ENCODE measurements around the gene KCNMA1. TPM values are rescaled to one million over a fixed set of nuclear protein-coding genes. Genes with fewer than 3 reads are reported as not detected.

KCNMA1 gene
- total and polyA plus RNA-seq, 10 of the 15 experiments (the other 5 are each of a cell fraction or from before 2014, with no cell fraction given), result 8.5 to 77.0 (median 21.3) TPM

DNA sequence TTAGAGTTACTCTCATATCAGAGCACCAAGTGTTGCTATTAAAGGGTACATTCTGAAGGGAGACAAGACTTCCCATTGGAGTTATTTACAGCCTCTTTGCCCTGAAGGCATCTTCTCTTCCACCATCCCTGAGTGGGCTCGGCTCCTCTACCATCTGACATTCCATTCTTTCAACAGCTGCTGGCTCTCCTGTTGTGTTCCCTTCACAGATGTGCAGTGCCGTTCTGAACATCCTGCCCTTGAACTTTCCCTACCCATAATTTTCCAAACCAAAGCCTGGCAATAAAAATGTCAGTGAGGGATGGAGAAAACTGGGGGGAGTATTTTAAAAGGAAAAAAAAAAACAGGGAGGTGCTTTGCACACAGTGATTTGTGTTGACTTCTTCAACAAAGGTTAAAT, 392.9 kb downstream of the KCNMA1 start (continued):
- no peak for TF ChIP-seq SUPT20H (IDR thresholded peaks at IDR 0.05; ENCODE audit: borderline replicate concordance, control insufficient read depth, low read depth, low read length)
- no peak for TF ChIP-seq LARP7 (IDR thresholded peaks at IDR 0.05)
- TF ChIP-seq WRNIP1 (IDR thresholded peaks at IDR 0.05; ENCODE audit: borderline replicate concordance, low read depth, low read length), result no peak
- TF ChIP-seq KAT2A (conservative IDR thresholded peaks at IDR 0.05; ENCODE audit: control insufficient read depth, low read depth, low read length), result no peak
- TF ChIP-seq, protein P1, sequence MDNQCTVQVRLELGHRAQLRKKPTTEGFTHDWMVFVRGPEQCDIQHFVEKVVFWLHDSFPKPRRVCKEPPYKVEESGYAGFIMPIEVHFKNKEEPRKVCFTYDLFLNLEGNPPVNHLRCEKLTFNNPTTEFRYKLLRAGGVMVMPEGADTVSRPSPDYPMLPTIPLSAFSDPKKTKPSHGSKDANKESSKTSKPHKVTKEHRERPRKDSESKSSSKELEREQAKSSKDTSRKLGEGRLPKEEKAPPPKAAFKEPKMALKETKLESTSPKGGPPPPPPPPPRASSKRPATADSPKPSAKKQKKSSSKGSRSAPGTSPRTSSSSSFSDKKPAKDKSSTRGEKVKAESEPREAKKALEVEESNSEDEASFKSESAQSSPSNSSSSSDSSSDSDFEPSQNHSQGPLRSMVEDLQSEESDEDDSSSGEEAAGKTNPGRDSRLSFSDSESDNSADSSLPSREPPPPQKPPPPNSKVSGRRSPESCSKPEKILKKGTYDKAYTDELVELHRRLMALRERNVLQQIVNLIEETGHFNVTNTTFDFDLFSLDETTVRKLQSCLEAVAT (IDR thresholded peaks at IDR 0.05), result no peak
- no peak for TF ChIP-seq PML (IDR thresholded peaks at IDR 0.05; ENCODE audit: low read length)
- TF ChIP-seq YY1 (IDR thresholded peaks at IDR 0.05; ENCODE audit: low read depth, low read length), result no peak
- no peak for TF ChIP-seq ESRRA (IDR thresholded peaks at IDR 0.05; ENCODE audit: low read length)

DNA sequence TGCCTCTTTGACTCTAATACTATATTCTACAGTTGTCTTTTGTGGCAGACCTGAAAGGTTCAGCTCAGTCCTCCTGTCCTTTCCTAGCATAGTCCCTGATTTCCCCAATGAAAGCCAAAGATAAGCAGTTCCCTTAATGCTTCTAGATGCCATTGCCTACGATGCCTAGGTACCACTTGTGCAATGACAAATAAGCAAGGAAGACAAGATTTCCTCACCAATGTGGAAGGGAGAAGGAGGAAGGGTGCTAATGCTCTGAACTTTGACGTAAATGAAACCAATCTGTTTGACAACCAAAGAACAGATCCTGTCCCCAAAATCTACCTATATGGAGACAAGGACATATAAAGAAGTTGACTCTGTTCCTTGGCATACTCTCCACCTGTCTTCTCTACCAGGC, 393.3 kb downstream of the KCNMA1 start:
- Histone ChIP-seq H3K4me1 (ENCODE audit: control insufficient read depth, insufficient read depth, low read length) (no peaks in the 10 kb centered on the region), H3K36me3 (ENCODE audit: control insufficient read depth in 2 of 2, insufficient read depth in 2 of 2, low read length in 1 of 2) (no peaks in the 10 kb centered on the region), H4K20me1 (ENCODE audit: control insufficient read depth, insufficient read depth) (no peaks in the 10 kb centered on the region), H3K9ac (ENCODE audit: control insufficient read depth, insufficient read depth, low read length) (no peak overlapping the region), H2AFZ (ENCODE audit: control insufficient read depth, low read depth, low read length) (no peak overlapping the region), H3K27ac (ENCODE audit: control insufficient read depth, insufficient read depth) (no peak overlapping the region), H3K9me3 (replicated peaks; ENCODE audit: control insufficient read depth, insufficient read depth, low read length) (no peaks in the 10 kb centered on the region), H3K4me3 (no peak overlapping the region), H3K4me2 (ENCODE audit: control insufficient read depth, insufficient read depth) (no peak overlapping the region), H3K79me2 (ENCODE audit: control insufficient read depth, insufficient read depth, low read length) (no peaks in the 10 kb centered on the region), H3K27me3 (replicated peaks in 1 of 2; ENCODE audit: control insufficient read depth in 2 of 2, insufficient read depth in 2 of 2, low read length in 1 of 2) (no peaks in the 10 kb centered on the region)
- no TSS peak for BruUV-seq (replicated peaks)
- no peak for TF ChIP-seq RBBP5 (conservative IDR thresholded peaks at IDR 0.05)
- TF ChIP-seq CEBPB (IDR thresholded peaks at IDR 0.05; ENCODE audit: borderline replicate concordance in 1 of 2, low read depth in 2 of 2, low read length in 2 of 2), result no peak
- TF ChIP-seq WRNIP1 (IDR thresholded peaks at IDR 0.05; ENCODE audit: borderline replicate concordance, low read depth, low read length), result no peak
- no peak for TF ChIP-seq HDAC2 (IDR thresholded peaks at IDR 0.05)
- TF ChIP-seq NR2C2 (IDR thresholded peaks at IDR 0.05; ENCODE audit: borderline replicate concordance, control insufficient read depth, insufficient read length, low read depth), result no peak
- SMC1A ChIA-PET (ENCODE audit: uncharacterized antibody, unreplicated experiment), result interaction anchor here (0.9 to 10.1 kb wide), 7 partner anchors 8 to 401 kb away, joined by 3 to 106 read pairs (median 6); no protein-coding TSS in a partner anchor
- WGBS (ENCODE audit: insufficient coverage, insufficient replicate concordance, low lambda C conversion rate, missing lambda C conversion rate), result 35% methylated on average over 2 of the region's 2 CpGs
- RAD21 ChIA-PET (ENCODE audit: unreplicated experiment), result interaction anchor here (1.4 to 5.3 kb wide), 4 partner anchors 47 to 89 kb away, joined by 3 to 44 read pairs (median 17); no protein-coding TSS in a partner anchor
- CTCF ChIA-PET, result interaction anchor here (1.3 to 10.9 kb wide), 5 partner anchors 32 to 397 kb away, joined by 4 to 126 read pairs (median 24); no protein-coding TSS in a partner anchor
- FAIRE-seq (no peak), DNase-seq (ENCODE audit: low read depth, low spot score) (no peak), ATAC-seq (no peak)
- POLR2A ChIA-PET, result no interaction called here
- intact Hi-C loops (cut with micrococcal nuclease; ENCODE audit: unreplicated experiment) (no loop called here), in situ Hi-C loops (cut with MboI) (no loop called here)
